ENCODE data around the gene LDLRAD4. TPM values are rescaled to one million over a fixed set of nuclear protein-coding genes. Genes with fewer than 3 reads are reported as not detected.

LDLRAD4 gene
- total RNA-seq, 1 experiment from 2014 or later = 3.6 TPM

- H3K4me1 ChIP-seq (ENCODE audit: insufficient read depth, low read length, poor library complexity, severe bottlenecking) = peaks cover 7% of the 10 kb centered on the region
- no TSS peak for BruUV-seq (replicated peaks)
- ChIA-PET POLR2A (ENCODE audit: low non-redundant PET) (no interaction called here), CTCF (no interaction called here)
- no peak overlapping the region for H3K27ac ChIP-seq (ENCODE audit: low read depth, low read length, poor library complexity, severe bottlenecking)
- H3K27me3 ChIP-seq (replicated peaks; ENCODE audit: insufficient read depth, low read depth, low read length, poor library complexity) = no peaks in the 10 kb centered on the region
- no peak for DNase-seq (ENCODE audit: low spot score)
- H3K4me3 ChIP-seq (ENCODE audit: low read depth, low read length, poor library complexity, severe bottlenecking) = no peak overlapping the region
- no peaks in the 10 kb centered on the region for H3K36me3 ChIP-seq (ENCODE audit: insufficient read depth, low read length, poor library complexity, severe bottlenecking)
- no peaks in the 10 kb centered on the region for H3K9me3 ChIP-seq (ENCODE audit: low read depth, low read length, poor library complexity, severe bottlenecking)
- TF ChIP-seq EZH2 (IDR thresholded peaks at IDR 0.05; ENCODE audit: borderline replicate concordance, low read depth, low read length, poor library complexity, severe bottlenecking) (no peak), CTCF (conservative IDR thresholded peaks at IDR 0.05; ENCODE audit: low read depth, low read length) (no peak)
- intact Hi-C loops (cut with micrococcal nuclease; ENCODE audit: unreplicated experiment) = loop anchor here (10.0 kb wide), 2 partner anchors 104 to 226 kb away; partner anchors contain the start of gene LDLRAD4
These were observed 222.0 kb downstream of the LDLRAD4 start for GRCh38 chr18:13440277-13441248.

DNA sequence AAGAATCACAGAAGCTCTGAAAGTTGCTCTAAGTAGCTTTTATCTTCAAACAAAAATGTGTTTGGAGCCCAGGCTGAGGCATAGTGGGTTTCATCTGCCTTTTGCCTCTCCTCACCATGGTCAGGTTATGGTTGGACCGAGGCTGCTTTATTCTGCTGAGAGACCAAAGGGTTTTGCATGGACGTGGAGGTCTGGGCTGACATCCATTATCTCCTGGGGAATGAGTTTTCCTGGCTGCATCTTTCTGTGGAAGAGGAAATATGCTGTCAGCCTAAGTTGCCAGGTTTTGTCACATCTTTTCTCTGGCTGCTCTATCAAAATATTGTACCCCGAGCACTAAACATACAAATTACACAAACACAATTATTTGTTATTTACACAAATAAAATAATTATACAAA lies 223.2 kb downstream of the LDLRAD4 start:
- Histone ChIP-seq H3K4me1 (ENCODE audit: insufficient read depth, low read length, poor library complexity, severe bottlenecking) (peaks cover 6% of the 10 kb centered on the region), H3K27me3 (replicated peaks; ENCODE audit: insufficient read depth, low read depth, low read length, poor library complexity) (no peaks in the 10 kb centered on the region), H3K9me3 (ENCODE audit: low read depth, low read length, poor library complexity, severe bottlenecking) (no peaks in the 10 kb centered on the region), H3K4me3 (ENCODE audit: low read depth, low read length, poor library complexity, severe bottlenecking) (no peak overlapping the region), H3K27ac (ENCODE audit: low read depth, low read length, poor library complexity, severe bottlenecking) (no peak overlapping the region), H3K36me3 (ENCODE audit: insufficient read depth, low read length, poor library complexity, severe bottlenecking) (no peaks in the 10 kb centered on the region)
- intact Hi-C loops (cut with micrococcal nuclease; ENCODE audit: unreplicated experiment) = loop anchor here (10.0 kb wide), 2 partner anchors 103 to 227 kb away; partner anchors contain the start of gene LDLRAD4
- BruUV-seq (replicated peaks) = no TSS peak
- CTCF ChIA-PET = no interaction called here
- POLR2A ChIA-PET (ENCODE audit: low non-redundant PET) = no interaction called here
- DNase-seq (ENCODE audit: low spot score) = no peak
- TF ChIP-seq CTCF (conservative IDR thresholded peaks at IDR 0.05; ENCODE audit: low read depth, low read length) (no peak), EZH2 (IDR thresholded peaks at IDR 0.05; ENCODE audit: borderline replicate concordance, low read depth, low read length, poor library complexity, severe bottlenecking) (no peak)

- Histone ChIP-seq H3K4me1 (ENCODE audit: insufficient read depth, low read length, poor library complexity, severe bottlenecking) (peaks cover 10% of the 10 kb centered on the region), H3K9me3 (ENCODE audit: low read depth, low read length, poor library complexity, severe bottlenecking) (no peaks in the 10 kb centered on the region), H3K36me3 (ENCODE audit: insufficient read depth, low read length, poor library complexity, severe bottlenecking) (no peaks in the 10 kb centered on the region), H3K27me3 (replicated peaks; ENCODE audit: insufficient read depth, low read depth, low read length, poor library complexity) (no peaks in the 10 kb centered on the region), H3K4me3 (ENCODE audit: low read depth, low read length, poor library complexity, severe bottlenecking) (no peak overlapping the region), H3K27ac (ENCODE audit: low read depth, low read length, poor library complexity, severe bottlenecking) (no peak overlapping the region)
- CTCF ChIA-PET = no interaction called here
- intact Hi-C loops (cut with micrococcal nuclease; ENCODE audit: unreplicated experiment) = loop anchor here (10.0 kb wide), 2 partner anchors 102 to 228 kb away; partner anchors contain the start of gene LDLRAD4
- DNase-seq (ENCODE audit: low spot score) = no peak
- BruUV-seq (replicated peaks) = no TSS peak
- POLR2A ChIA-PET (ENCODE audit: low non-redundant PET) = no interaction called here
- TF ChIP-seq CTCF (conservative IDR thresholded peaks at IDR 0.05; ENCODE audit: low read depth, low read length) (no peak), EZH2 (IDR thresholded peaks at IDR 0.05; ENCODE audit: borderline replicate concordance, low read depth, low read length, poor library complexity, severe bottlenecking) (no peak)
These were observed 223.9 kb downstream of the LDLRAD4 start for GRCh38 chr18:13442451-13442850.

All from A673 (cell line).